ENCODE results near the gene PREX1.

DNA sequence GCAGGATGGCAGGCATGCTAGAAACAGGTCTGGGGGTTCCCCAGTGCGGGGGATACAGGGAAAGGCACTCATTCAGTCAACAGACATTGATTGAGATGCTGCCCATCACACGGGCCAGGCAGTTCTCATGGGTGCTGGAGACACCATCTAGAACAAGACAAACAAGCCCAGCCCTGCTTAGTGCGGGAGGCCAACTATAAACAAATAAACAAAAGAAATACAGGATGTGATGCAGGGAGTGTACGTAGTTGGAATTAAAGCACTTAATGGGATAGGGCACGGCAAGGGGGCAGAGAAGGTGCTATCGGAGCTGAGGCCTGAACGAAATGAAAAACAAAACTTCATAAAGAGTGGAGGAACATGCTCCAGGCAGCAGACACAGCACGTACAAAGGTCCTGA, 169.3 kb downstream of the PREX1 start:
- TF ChIP-seq, protein P1, sequence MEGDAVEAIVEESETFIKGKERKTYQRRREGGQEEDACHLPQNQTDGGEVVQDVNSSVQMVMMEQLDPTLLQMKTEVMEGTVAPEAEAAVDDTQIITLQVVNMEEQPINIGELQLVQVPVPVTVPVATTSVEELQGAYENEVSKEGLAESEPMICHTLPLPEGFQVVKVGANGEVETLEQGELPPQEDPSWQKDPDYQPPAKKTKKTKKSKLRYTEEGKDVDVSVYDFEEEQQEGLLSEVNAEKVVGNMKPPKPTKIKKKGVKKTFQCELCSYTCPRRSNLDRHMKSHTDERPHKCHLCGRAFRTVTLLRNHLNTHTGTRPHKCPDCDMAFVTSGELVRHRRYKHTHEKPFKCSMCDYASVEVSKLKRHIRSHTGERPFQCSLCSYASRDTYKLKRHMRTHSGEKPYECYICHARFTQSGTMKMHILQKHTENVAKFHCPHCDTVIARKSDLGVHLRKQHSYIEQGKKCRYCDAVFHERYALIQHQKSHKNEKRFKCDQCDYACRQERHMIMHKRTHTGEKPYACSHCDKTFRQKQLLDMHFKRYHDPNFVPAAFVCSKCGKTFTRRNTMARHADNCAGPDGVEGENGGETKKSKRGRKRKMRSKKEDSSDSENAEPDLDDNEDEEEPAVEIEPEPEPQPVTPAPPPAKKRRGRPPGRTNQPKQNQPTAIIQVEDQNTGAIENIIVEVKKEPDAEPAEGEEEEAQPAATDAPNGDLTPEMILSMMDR (conservative IDR thresholded peaks at IDR 0.05 in 1 of 2, IDR thresholded peaks at IDR 0.05 in 1 of 2; ENCODE audit: low read depth in 1 of 2, low read length in 2 of 2) = no peak
- TF ChIP-seq EZH2 (IDR thresholded peaks at IDR 0.05; ENCODE audit: low read length, missing control alignments) = no peak

Data from fibroblast of lung (primary cell).